ENCODE measurements around the gene STXBP3. TPM values are rescaled to one million over a fixed set of nuclear protein-coding genes. Genes with fewer than 3 reads are reported as not detected.

STXBP3 gene
- total and polyA plus RNA-seq, 10 donors: 29.5 to 157 (median 67.5) TPM

GRCh38 chr1:108750476-108751181, 4.2 kb downstream of the STXBP3 start:
- intact Hi-C loops (cut with DNase I; ENCODE audit: low total_unique reads): no loop called here
- H3K27ac ChIP-seq: no peak overlapping the region
- H3K4me1 ChIP-seq: peaks cover 6 to 66% (median 37%) of the 10 kb centered on the region in 6 donors
- no peak overlapping the region for H3K4me3 ChIP-seq
- no peak for DNase-seq
- peaks cover 4 to 53% (median 22%) of the 10 kb centered on the region in 6 donors for H3K36me3 ChIP-seq
- 90 to 100% (median 97%) methylated on average over 1 of the region's 1 CpG for WGBS, 5 donors
- no peaks in the 10 kb centered on the region for H3K27me3 ChIP-seq (replicated peaks in 1 of 7)
- no peaks in the 10 kb centered on the region for H3K9me3 ChIP-seq
- TF ChIP-seq POLR2AphosphoS5 (IDR thresholded peaks at IDR 0.05): no peak
- no peak for TF ChIP-seq POLR2A (IDR thresholded peaks at IDR 0.05)
- TF ChIP-seq, protein P1, sequence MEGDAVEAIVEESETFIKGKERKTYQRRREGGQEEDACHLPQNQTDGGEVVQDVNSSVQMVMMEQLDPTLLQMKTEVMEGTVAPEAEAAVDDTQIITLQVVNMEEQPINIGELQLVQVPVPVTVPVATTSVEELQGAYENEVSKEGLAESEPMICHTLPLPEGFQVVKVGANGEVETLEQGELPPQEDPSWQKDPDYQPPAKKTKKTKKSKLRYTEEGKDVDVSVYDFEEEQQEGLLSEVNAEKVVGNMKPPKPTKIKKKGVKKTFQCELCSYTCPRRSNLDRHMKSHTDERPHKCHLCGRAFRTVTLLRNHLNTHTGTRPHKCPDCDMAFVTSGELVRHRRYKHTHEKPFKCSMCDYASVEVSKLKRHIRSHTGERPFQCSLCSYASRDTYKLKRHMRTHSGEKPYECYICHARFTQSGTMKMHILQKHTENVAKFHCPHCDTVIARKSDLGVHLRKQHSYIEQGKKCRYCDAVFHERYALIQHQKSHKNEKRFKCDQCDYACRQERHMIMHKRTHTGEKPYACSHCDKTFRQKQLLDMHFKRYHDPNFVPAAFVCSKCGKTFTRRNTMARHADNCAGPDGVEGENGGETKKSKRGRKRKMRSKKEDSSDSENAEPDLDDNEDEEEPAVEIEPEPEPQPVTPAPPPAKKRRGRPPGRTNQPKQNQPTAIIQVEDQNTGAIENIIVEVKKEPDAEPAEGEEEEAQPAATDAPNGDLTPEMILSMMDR (IDR thresholded peaks at IDR 0.05 in 8 of 11, conservative IDR thresholded peaks at IDR 0.05 in 3 of 11): no peak

GRCh38 chr1:108753363-108753762, 6.9 kb downstream of the STXBP3 start:
- Histone ChIP-seq H3K9me3 (no peaks in the 10 kb centered on the region), H3K27me3 (replicated peaks in 1 of 7) (no peaks in the 10 kb centered on the region), H3K4me1 (peaks cover 0 to 47% (median 21%) of the 10 kb centered on the region in 6 donors), H3K27ac (no peak overlapping the region), H3K4me3 (no peak overlapping the region), H3K36me3 (peaks cover 4 to 81% (median 33%) of the 10 kb centered on the region in 6 donors)
- intact Hi-C loops (cut with DNase I; ENCODE audit: low total_unique reads): no loop called here
- 79 to 96% (median 81%) methylated on average over 3 of the region's 3 CpGs for WGBS, 5 donors
- DNase-seq: no peak
- TF ChIP-seq, protein P1 (IDR thresholded peaks at IDR 0.05 in 8 of 11, conservative IDR thresholded peaks at IDR 0.05 in 3 of 11): no peak
- TF ChIP-seq POLR2A (IDR thresholded peaks at IDR 0.05) (no peak), POLR2AphosphoS5 (IDR thresholded peaks at IDR 0.05) (no peak)

DNA sequence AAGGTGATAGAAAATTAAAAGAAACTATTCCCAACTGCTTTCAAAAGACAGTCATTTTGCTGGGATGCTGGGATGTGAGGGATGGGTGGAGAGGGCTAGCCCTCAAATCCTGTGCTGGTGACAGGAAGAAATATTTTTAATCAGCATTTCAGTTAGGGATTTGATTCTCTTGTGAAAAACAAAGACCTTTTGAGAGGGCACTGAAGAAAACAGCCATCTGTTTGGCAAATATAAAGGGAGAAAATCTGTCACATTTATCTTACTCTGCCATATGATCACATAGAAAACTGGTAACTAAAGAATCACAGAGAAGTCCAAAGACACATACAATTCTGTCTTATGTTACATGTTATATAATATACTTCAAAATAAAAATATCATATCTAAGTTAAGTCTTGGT, 12.3 kb downstream of the STXBP3 start:
- DNase-seq: no peak
- no peak overlapping the region for H3K4me3 ChIP-seq
- H3K9me3 ChIP-seq: no peaks in the 10 kb centered on the region
- no peak overlapping the region for H3K27ac ChIP-seq
- intact Hi-C loops (cut with DNase I; ENCODE audit: low total_unique reads): no loop called here
- TF ChIP-seq POLR2A (IDR thresholded peaks at IDR 0.05) (no peak), POLR2AphosphoS5 (IDR thresholded peaks at IDR 0.05) (no peak)
- TF ChIP-seq, protein P1 (IDR thresholded peaks at IDR 0.05 in 8 of 11, conservative IDR thresholded peaks at IDR 0.05 in 3 of 11): no peak
- H3K4me1 ChIP-seq: no peaks in the 10 kb centered on the region
- H3K36me3 ChIP-seq: peaks cover 4 to 99% (median 64%) of the 10 kb centered on the region in 6 donors
- no peaks in the 10 kb centered on the region for H3K27me3 ChIP-seq (replicated peaks in 1 of 7)

DNA sequence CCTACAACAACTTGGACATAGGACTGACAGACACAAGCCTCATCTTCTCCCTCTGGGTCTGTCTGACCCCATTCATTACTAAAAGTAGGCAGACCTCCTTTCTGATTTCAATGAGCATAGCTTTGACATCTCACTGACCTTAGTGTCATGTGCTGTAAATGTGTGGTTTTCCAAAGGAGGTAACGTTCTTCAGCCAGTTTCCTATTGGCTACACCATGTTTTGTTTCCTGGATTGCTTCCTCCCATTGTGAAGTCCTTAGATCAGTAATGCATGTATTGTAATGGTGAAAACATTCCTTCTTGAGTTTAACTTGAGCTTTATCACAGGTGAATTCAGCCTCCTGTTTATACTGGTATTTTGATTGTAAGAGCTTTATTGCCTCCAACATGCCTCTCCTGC, 20.6 kb downstream of the STXBP3 start:
- TF ChIP-seq, protein P1 (IDR thresholded peaks at IDR 0.05 in 8 of 11, conservative IDR thresholded peaks at IDR 0.05 in 3 of 11): no peak
- TF ChIP-seq POLR2A (IDR thresholded peaks at IDR 0.05) (no peak), POLR2AphosphoS5 (IDR thresholded peaks at IDR 0.05) (no peak)
- intact Hi-C loops (cut with DNase I; ENCODE audit: low total_unique reads): no loop called here
- 27 to 46% (median 37%) methylated on average over 1 of the region's 1 CpG for WGBS, 5 donors

More for the DNA sequence above, 20.6 kb downstream of the STXBP3 start:
- peaks cover 0 to 7% (median 0%) of the 10 kb centered on the region in 6 donors for H3K4me1 ChIP-seq
- no peaks in the 10 kb centered on the region for H3K9me3 ChIP-seq
- no peak for DNase-seq
- H3K27ac ChIP-seq: no peak overlapping the region
- H3K27me3 ChIP-seq (replicated peaks in 1 of 7): no peaks in the 10 kb centered on the region
- peaks cover 0 to 87% (median 34%) of the 10 kb centered on the region in 6 donors for H3K36me3 ChIP-seq
- H3K4me3 ChIP-seq: no peak overlapping the region

Data from spleen (tissue), 11 donors.